ENCODE data around the gene MMS19.
A peak's percentile ranks its signal among the peaks of the same experiment; 100 is the strongest.
"Not testable (repeated sequence)": the region's sequence is repeated elsewhere in the genome, so short reads cannot be mapped to it uniquely, and the experiment has no call there.

Gene MMS19

DNA sequence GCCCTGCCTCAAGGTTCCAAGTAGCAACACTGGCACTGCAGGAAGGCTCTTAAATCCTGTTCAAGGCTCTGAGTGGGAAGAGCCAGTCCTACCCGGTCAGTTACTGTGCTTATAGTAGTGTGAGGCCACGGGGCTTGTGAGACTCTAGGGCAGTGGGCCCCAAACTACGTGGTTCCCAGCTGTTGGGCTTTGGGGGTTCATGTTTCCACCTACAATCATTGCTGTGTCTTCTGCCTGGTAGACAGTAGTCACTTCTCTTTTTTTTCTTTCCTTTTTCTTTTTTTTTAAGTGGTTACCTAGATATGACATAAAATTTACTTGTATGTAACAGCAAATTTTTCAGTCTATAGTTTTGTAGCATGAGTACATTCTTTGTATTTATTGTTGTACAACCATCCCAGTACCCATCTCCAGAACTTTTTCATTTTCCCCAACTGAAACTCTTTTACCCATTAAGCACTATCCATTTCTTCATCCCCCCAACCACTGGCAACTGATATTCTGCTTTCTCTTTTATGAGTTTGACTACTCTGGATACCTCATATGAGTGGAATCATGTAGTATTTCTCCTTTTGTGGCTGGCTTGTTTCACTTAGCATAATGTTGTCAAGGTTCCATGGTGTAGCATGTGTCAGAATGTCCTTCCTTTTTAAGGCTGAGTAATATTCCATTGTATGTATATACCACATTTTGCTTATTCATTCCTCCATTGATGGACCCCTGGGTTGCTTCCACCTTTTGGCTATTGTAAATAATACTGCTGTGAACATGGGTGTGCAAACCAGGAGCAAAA, 8.2 kb upstream of the MMS19 start:
- DNase-seq (ENCODE audit: low read depth in 2 of 2) = no peak

DNA sequence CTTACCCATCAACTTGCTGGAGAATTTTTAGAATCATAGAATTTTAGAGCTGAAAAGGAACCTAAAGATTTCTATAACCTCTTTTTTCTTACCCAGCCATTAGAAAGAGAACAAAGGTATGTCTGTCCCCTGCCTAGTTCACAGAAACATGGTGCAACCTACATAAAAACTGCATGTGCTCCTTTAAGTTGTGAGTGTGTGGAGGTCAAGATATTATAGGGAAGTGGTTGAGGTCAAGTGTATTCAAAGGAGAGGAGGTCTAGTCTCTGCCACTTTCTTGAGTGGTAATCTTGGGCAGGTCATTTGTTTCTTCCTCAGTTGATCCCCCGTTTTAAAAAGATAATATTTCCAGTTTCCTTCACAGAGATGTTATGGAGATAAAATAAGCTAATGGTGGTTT, 6.9 kb upstream of the MMS19 start:
- DNase-seq (ENCODE audit: low read depth in 2 of 2) = no peak

DNA sequence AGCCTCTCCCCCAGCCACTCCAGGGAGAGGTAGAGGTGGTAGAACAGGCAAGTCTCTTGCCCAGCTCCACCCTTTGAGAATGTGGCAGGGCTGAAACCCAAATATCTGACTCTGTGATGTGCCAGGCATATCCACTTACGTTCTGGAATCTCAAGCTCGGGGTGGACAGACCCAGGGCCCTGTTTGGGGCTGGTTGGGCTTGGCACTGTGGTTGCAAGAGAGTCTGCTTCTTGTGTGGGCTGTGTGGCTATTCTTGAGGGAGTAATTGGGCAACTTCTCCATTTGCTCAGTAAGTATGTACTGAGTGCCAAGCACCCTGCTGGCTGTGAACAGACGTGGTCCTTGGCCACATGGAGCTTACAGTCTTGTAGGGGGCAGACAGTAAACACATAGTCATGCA, 5.2 kb upstream of the MMS19 start:
- DNase-seq (ENCODE audit: low read depth in 2 of 2) = no peak

DNA sequence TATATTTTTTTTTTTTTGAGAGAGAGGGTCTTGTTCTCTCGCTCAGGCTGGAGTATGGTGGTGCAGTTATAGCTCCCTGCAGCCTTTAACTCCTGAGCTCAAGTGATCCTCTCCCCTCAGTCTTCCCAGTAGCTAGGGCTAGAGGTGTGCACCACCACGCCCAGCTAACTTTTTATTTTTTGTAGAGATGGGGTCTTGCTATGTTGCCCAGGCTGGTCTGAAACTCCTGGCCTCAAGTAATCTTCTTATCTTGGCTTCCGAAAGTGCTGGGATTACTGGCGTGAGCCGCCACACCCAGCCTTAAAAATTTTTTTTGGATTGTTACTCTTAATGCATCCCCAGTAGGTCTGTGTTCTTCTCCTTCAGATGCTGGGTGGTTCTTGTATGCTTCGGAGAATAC, 4.7 kb upstream of the MMS19 start:
- DNase-seq (ENCODE audit: low read depth in 2 of 2) = no peak

DNA sequence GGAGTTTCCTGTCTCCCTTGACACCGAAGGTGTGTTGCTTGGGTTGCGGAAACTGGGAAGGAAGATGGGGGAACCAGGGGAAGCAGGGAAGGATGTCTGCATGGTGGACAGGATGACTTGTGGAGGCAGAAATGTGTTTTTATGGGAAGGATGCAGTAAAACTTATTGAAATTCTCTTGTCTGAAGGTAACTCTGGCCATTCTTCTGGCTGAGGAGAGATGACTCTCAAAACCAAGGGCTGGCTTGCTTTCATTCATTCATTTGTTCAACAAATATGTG, 2.0 kb upstream of the MMS19 start:
- DNase-seq (ENCODE audit: low read depth in 2 of 2) = no peak

DNA sequence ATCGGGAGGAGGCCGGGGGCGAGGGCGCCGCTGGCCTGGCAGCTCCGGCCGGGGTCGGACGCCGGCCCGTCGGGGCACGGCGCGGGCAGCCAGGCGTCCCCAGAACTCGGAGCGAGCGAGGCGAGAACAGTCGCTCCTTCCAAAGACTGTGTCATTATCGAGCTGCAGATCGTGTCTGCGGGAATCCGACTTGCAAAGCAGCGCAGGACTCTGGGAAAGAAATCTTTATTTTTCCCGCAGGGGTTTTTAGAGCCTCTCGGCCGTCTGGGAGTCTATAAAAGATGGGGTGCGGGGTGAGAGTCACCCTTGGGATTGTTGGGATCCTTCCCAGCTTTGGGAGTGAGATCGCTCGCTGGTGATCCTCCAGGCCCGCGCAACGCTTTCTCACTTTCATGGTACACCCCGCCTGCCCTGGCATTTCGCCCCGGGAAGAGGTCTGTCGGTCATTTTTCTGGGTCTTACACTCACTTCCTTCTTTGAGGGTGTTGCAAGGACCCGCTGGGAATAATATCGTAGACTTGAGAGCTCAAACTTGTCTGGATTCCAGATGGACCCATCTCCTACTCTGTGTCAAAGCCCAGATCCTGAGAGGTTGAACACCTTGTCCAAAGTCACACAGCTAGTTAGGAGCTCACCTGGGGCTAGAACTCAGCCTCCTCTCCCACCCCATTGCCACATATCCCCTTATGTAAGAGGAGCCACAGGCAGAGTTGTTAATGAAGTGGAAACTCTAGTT, 1.5 kb upstream of the MMS19 start:
- DNase-seq (ENCODE audit: low read depth in 2 of 2) = no peak

DNA sequence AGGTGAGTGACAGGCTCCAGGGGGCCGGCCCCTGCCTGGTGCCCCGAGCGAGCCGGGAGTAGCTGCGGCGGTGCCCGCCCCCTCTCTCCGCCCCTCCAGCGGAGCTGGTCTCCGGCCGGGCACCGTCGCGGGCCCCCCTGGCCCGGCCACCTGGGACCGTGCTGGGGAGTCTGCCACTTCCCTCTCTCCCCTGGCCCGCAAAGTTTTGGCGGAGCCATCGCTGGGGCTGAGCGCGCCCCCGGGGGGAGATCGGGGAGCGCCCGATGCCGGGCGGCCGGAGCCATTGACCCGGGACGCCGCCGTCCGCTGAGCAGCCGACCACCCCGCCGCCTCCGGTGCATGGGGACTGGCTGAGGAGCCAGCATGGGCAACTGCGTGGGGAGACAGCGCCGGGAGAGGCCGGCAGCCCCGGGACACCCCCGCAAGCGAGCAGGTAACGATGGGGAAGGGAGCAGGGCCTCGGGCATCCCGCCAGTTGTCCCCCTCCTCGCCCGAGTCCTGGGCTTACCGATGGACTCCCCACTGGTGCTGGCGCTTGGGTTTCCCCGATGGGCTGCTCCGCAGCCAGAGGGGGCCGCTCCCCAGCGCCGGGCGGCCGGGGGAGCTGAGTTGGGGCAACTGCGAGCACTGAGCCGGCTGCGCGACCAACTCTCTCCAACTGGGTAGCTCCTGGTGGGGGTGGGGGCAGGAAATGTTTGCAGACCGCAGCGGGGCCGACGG, 779 bp upstream of the MMS19 start, which contains the start of gene UBTD1:
Gene UBTD1 (plus strand): TSS at position 84 of the 720 bp plus-strand sequence. CDS start 280 bp downstream, at position 364.
- DNase-seq (ENCODE audit: low read depth in 2 of 2) = peak in 1 of 2 donors; percentile 10

DNA sequence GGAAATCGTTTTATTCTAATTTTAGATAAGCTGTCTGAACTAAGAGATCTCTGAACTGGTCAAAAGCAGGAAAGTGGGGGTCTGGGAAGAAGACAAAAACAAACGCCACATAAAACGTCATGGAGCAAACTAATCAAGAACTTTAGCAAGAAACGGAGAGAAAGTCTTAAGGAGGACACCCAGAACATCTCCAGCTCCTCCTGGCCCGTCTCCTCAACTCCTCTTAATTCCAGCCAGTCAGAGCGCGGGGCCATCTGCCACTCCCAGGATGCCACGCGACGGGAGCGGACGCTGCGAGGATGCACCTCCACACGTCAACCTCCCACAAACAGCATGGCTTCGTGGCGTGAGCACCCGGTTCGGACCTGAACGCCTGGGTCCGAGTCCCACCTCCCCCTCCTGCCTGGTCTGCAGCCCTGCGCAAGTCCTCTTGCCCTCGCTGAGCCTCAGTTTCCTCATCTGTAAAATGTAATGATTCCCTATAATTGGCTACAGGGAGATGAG, 598 bp downstream of the MMS19 start:
- peak; percentile 40 to 50 for DNase-seq (ENCODE audit: low read depth in 2 of 2)

DNA sequence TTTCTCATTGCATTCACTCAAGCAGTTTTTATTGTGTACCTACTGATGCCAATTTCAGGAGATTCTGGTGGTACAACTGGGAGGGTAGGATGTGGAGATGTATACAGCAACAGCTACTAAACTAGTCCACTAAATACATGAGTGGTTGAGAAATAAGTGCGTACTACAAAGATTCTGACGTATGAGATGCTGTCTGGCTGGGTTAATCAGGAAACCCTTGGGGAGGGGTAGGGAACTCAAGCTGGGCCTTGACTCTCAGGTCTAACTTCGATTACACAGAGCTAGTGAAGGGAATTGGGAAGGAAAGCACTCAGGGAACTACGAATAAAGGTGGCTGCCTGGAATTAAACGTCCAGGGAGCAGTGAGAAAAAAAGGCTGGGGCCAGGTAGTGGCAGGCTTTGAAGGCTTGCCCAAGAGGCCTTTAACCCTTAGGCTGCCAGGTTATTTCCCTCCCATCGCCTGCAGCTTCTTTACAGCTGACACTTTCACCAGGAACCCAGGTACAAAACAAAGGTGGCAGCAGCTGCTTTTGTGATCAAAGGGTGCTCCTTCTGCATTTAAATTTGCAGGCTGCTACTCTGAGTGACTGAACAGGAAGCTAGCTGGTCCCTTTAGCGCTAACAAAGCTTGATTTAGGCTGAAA, 3.2 kb downstream of the MMS19 start:
- DNase-seq (ENCODE audit: low read depth in 2 of 2) = no peak

DNA sequence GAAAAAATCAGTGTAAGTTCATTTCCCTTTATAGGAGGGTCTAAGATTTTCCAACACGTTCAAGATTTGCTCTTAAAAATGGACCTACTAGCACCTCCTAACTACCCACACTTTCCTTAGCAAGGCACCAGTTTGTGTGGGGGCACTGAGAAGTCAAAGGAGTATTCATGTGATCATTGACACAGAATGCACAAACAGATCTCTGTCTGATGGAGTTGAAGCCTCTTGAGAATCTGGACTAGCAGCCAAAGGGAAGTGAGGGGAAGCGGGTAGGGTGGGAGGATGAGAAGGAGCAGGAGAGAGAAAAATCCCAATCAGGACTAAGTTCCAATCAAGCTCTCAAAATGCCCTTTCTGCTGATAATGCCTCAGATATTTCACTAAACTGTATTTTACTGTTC, 4.1 kb downstream of the MMS19 start:
- no peak for DNase-seq (ENCODE audit: low read depth in 2 of 2)

DNA sequence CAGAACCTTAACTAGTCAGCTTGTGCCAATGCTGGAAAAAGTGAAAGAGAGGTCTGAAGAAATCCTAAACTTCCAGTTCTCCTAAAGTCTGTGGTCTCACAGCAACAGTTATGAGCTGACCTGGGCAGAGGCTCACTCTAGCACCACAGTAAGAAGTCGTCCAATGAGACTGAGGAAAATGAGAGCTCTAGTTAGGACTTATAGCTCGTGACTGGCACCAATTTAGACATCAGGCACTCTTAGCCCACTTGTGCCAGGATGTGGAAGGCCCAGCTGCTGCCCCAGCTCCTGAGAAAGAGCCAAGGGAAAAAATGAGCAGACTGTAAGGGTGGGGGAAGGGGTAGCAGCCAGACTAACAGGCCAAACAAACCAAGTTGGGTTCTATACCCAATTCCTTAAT, 7.6 kb downstream of the MMS19 start:
- no peak for DNase-seq (ENCODE audit: low read depth in 2 of 2)

DNA sequence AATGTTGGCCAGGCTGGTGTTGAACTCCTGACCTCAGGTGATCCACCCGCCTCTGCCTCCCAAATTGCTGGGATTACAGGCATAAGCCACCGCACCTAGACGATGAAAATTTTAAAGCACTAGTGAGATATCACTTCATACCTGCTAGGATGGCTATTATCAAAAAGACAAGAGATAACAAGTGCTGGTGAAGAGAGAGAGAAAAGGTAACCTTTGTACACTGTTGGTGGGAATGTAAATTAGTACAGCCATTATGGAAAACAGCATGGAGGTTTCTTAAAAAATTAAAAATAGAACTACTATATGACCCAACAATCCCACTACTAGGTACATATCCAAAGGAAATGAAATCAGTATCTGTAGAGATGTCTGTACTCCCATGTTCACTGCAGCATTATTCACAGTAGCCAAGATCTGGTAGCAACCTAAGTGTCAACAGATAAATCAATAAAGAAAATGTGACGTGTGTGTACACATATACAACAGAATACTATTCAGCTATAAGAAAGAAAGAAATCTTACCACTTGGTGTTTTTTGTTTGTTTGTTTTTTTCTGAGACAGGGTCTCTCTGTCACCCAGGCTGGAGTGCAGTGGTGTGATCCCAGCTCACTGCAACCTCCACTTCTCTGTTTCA, 12.5 kb downstream of the MMS19 start:
- no peak for DNase-seq (ENCODE audit: low read depth in 2 of 2)

DNA sequence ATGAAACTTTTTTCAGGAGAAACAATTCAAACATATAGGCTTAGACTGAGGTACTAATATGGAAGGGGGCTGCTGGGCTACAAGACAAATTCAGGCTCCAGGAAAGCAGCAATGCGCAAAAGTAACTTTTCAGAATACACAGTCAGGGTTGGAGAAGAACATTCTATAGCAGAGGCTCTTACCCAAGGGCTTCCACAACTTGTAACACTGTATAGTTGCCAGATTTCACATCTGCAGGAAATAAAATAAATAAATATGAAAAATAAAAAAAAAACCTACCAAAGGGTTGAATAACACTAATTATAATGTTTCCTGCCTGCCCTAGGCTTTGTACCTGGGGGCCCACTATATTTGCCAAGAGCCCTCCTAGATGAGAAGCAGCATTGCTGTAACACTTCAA, 14.3 kb downstream of the MMS19 start:
- DNase-seq (ENCODE audit: low read depth in 2 of 2) = no peak

DNA sequence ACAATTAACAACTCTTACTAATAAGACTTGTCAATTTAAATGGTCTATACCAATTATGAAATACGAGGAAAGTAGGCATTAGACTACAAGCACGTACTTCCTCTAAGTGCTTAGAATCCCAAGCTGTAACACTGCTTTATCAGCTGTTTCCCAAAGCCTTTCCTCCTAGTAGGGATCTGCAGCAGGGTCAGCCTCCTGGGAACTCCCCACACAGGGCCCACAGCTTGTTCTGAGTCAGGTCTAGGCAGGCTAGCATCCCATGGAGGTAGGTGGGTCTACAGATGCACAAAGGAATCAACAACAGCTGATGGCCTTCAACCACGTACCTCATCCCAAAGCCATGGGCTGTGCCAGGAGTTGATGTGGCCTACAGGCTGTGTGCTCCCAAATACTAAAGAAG, 14.7 kb downstream of the MMS19 start:
- no peak for DNase-seq (ENCODE audit: low read depth in 2 of 2)

DNA sequence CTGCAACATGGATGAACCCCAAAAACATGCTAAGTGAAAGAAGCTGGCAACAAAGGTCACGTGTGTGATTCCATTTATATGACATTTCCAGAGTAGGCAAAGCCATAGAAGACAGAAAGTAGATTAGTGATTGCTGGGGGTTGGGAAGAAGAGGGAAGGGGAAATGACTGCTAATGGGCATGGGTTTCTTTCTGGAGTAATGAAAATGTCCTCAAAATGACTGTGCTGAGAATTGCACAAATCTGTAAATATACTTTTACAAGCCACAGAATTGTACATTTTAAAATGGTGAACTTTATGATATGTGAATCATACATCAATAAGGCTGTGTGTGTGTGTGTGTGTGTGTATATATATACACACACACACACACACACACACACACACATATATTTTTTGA, 15.8 kb downstream of the MMS19 start:
- DNase-seq (ENCODE audit: low read depth in 2 of 2) = no peak

DNA sequence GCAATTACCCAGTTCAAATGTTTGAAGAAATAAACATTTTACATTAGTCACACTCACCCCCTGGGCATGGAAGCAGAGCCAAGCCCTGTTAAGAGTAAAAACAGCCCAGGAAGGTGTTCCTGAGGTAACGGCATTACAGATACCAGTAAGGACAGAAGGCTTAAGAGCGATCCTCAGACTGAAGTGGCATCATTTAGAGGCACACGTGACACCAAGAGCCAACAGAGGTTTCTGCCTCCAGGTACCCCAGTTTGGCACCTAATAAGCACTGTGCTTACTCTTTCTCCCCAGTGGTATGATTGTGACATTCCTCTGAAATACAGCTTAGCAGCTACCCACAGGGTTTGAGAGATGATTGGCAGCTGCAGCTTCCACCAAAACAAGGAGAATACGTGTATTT, 17.2 kb downstream of the MMS19 start:
- no peak for DNase-seq (ENCODE audit: low read depth in 2 of 2)

DNA sequence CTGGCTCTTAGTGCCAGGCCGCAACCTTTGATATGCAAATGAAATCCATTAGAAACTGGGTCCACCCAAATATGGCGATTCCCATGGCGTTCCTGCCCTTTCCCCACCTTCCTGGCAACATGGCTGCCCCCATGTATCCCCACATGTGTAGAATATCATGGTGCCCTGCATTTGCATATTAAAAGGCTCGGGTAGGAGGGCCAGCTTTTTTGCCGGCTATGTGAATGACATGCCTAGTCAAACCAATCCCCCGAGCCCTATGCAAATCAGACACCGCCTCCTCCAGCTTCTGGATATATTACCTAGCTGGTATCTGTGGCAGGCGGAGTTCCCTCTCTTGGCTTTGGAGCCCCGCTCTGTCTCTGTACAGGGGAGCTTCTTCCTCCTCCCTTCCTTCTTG, 18.3 kb downstream of the MMS19 start:
- DNase-seq (ENCODE audit: low read depth in 2 of 2) = no peak

DNA sequence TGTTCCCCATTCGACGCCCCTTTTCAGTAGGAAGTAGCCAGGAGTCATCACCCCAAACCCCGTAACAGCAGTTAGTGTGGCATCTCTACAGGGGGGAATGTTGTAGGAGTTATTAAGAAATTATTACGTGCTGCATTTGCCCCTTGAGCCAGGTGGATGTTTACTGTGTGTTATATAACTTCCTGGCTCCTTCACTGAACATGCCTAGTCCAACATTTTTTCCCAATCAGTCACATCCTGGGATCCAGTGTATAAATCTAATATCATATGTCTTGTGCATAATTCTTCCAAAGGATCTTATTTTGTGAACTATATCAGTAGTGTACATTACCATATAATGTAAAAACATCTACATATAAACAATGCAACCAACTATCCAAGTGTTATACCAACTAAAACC, 18.8 kb downstream of the MMS19 start:
- not testable (repeated sequence) for DNase-seq (ENCODE audit: low read depth in 2 of 2)

DNA sequence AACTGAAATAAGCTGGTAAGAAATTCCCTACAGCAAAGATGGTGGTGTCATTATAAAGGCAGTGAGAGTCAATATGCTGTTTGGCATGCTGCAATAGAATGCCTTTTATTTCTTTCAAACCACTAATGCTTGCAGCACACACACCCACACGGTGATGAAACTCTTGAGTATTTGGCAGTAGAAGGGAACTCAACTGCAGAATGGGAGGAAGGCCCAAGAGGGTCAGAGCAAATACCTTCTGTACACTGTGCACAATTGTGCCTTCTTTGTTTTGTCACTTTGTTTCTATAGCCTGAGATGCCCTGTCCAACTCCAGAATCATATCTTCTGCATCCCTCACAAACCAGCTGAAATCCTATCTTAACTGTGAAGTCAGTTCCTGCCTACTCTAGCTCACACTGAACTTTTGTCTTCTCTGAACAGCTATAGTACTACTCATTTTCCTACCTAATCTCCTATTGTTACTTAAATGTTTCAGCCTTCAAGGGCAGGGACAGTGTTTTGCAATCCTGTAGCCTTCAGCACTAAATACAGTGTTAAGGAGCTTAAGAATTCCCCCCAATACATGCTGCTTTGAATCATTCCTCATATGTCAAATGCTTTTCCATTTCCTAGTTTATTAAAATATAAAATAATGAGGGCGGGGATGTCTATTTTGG, 22.2 kb downstream of the MMS19 start:
- no peak for DNase-seq (ENCODE audit: low read depth in 2 of 2)

DNA sequence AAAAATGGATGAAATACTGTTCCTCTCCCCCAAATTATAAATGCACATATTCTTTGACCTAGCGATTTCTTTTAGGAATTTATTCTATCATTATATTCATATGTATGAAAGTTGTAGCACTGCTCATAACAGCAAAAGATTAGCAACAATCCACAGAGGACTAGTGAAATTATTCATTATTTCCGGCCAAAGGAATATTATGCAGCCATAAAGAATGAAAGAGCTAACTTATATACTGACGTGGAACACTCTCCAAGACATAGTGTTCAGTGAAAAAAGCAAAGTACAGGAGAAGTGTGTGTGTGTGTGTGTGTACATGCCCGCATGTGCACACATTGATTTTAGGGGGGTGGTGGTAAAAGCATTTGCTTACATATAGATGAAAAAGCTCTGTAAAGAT, 23.3 kb downstream of the MMS19 start:
- no peak for DNase-seq (ENCODE audit: low read depth in 2 of 2)

DNA sequence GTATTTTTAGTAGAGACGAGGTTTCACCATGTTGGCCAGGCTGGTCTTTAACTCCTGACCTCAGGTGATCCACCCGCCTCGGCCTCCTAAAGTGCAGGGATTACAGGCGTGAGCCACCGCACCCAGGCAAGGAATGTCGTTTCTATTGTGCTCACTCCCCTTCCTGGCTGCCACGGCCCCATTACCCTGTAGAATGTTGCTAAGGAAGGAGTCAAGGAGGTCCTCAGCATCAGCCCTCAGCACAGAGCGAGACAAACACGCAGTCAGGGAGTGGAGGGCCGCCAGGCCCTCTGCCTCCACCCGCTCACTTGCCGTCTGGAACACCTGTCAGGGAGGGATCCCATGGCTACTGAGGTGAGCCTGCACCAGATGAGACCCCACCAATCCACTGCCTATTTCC, 29.4 kb downstream of the MMS19 start:
- not testable (repeated sequence) for DNase-seq (ENCODE audit: low read depth in 2 of 2)
